Activated CD4-positive, alpha-beta memory T cell treated with anti-CD3 and anti-CD28 coated beads, Interleukin-2, amount 10 ng/mL, durations not matched to agents 7 days and 5 days (primary cell): Measurements from ENCODE around the gene TCF12. TPM values are rescaled to one million over a fixed set of nuclear protein-coding genes. Genes with fewer than 3 reads are reported as not detected.
"Not testable (repeated sequence)": the region's sequence is repeated elsewhere in the genome, so short reads cannot be mapped to it uniquely, and the experiment has no call there.

Experiments used
- CTCF ChIA-PET: fragments of 350-600 bp; sonication (Branson Sonifier 250); formaldehyde crosslinking; loops from one replicate; lab custom pipeline; 2021; ENCODE audit warnings: antibody characterized with exemption, inconsistent platforms; lab: Charles Lee
- POLR2A ChIA-PET: fragments of 350-600 bp; sonication (Branson Sonifier 250); formaldehyde crosslinking; loops from one replicate; lab custom pipeline; 2021; ENCODE audit warnings: antibody characterized with exemption; lab: Charles Lee
- DNase-seq: peaks from one replicate; pipeline ENCODE4 v3.0.0-alpha.2; 2020
- H3K27ac Mint-ChIP-seq: one replicate; pipeline ENCODE4 v1.8.0; 2021; ENCODE audit warnings: mild to moderate bottlenecking, mixed read lengths
- H3K27me3 Mint-ChIP-seq: one replicate; pipeline ENCODE4 v1.8.0; 2021; ENCODE audit warnings: mixed read lengths
- H3K36me3 Mint-ChIP-seq: one replicate; pipeline ENCODE4 v1.8.0; 2021; ENCODE audit warnings: low read depth, mixed read lengths
- H3K4me1 Mint-ChIP-seq: one replicate; pipeline ENCODE4 v1.8.0; 2021; ENCODE audit warnings: mixed read lengths
- H3K4me3 Mint-ChIP-seq: one replicate; pipeline ENCODE4 v1.8.0; 2021; ENCODE audit warnings: mild to moderate bottlenecking, mixed read lengths
- H3K9me3 Mint-ChIP-seq: one replicate; pipeline ENCODE4 v1.8.0; 2021; ENCODE audit warnings: mixed read lengths
- total RNA-seq, 2 experiments: library from RNA; stranded (reverse); gene quantifications; one replicate each; pipeline ENCODE4 v1.2.3, GENCODE V29; 2021

Gene TCF12
- total RNA-seq, 2 experiments from 2014 or later, result 62.4 to 62.8 TPM

- POLR2A ChIA-PET, result no interaction called here
- no peak overlapping the region for H3K4me3 Mint-ChIP-seq
- H3K9me3 Mint-ChIP-seq, result no peaks in the 10 kb centered on the region
- H3K36me3 Mint-ChIP-seq, result no peaks in the 10 kb centered on the region
- no peak for DNase-seq
- H3K27ac Mint-ChIP-seq, result no peak overlapping the region
- CTCF ChIA-PET, result interaction anchor here (0.8 to 1.9 kb wide), 5 partner anchors 8 to 303 kb away, joined by 3 to 6 read pairs (median 4); no protein-coding TSS in a partner anchor
- H3K27me3 Mint-ChIP-seq, result no peaks in the 10 kb centered on the region
- H3K4me1 Mint-ChIP-seq, result peaks cover 16% of the 10 kb centered on the region
Measured at GRCh38 chr15:57138349-57138788, 219.9 kb downstream of the TCF12 start.

DNA sequence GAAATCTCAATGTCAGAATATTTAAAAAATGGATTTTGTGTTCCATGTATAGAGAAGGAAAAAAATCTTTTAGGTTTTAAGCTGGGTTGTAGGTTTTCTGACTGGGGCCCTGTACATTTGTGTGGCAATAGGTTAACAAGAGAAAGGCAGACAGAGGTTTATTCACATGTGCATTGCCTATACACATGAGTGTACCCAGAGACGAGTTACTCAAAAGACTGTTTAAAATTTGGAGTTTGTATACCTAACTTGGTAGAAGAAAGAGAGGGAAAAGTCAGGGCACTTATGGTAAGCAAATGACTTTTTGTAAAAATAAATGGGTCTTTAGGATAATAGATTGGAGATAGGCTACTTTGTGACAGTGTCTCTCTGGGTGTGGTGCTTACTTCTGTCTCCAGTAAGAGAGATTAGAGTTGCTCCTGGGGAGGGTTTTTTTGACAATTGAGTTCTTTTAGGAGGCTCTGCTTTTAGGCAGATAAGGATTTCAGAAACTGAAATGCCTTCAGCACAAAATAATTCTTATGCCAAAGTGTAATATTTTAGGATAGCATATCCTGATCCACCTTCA, 225.2 kb downstream of the TCF12 start:
- ChIA-PET CTCF (interaction anchor here (0.5 to 1.8 kb wide), 2 partner anchors 22 to 163 kb away, joined by 3 to 7 read pairs; no protein-coding TSS in a partner anchor), POLR2A (no interaction called here)
- no peak for DNase-seq
- Mint-ChIP-seq H3K4me3 (no peak overlapping the region), H3K27ac (no peak overlapping the region), H3K4me1 (peaks cover 4% of the 10 kb centered on the region), H3K36me3 (no peaks in the 10 kb centered on the region), H3K27me3 (no peaks in the 10 kb centered on the region), H3K9me3 (no peaks in the 10 kb centered on the region)

GRCh38 chr15:57144448-57144847, 226.0 kb downstream of the TCF12 start:
- no peak overlapping the region for H3K4me3 Mint-ChIP-seq
- no peak overlapping the region for H3K27ac Mint-ChIP-seq

GRCh38 chr15:57146506-57147201, 228.2 kb downstream of the TCF12 start:
- POLR2A ChIA-PET, result interaction anchor here (1.5 kb wide), 1 partner anchor 160 kb away, joined by 5 read pairs; no protein-coding TSS in a partner anchor
- H3K27ac Mint-ChIP-seq, result no peak overlapping the region

More at GRCh38 chr15:57144448-57144847, 226.0 kb downstream of the TCF12 start:
- no peaks in the 10 kb centered on the region for H3K27me3 Mint-ChIP-seq
- H3K4me1 Mint-ChIP-seq, result peaks cover 4% of the 10 kb centered on the region
- DNase-seq, result no peak
- CTCF ChIA-PET, result interaction anchor here (6.4 kb wide), 1 partner anchor 162 kb away, joined by 93 read pairs; no protein-coding TSS in a partner anchor
- H3K36me3 Mint-ChIP-seq, result no peaks in the 10 kb centered on the region
- POLR2A ChIA-PET, result no interaction called here
- H3K9me3 Mint-ChIP-seq, result no peaks in the 10 kb centered on the region

DNA sequence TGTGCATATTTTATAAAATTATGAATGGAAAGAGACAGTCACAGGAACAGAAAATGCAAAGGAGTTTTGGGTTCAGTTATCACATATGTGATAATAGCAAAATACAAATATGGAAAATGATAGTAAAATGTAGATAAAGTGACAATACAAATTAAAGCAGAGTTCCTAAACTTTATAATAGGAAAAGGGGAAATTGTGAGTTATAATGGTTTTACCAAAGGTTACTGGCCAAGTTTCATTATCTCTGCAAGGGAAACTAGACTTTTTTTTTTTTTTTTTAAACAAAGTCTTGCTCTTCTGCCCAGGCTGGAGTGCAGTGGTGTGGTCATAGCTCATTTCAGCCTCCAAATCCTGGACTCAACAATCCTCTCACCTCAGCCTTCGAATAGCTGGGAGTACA, 229.2 kb downstream of the TCF12 start:
- DNase-seq, result no peak
- H3K27ac Mint-ChIP-seq, result no peak overlapping the region
- ChIA-PET POLR2A (interaction anchor here (1.5 kb wide), 1 partner anchor 159 kb away, joined by 5 read pairs; no protein-coding TSS in a partner anchor), CTCF (interaction anchor here (0.7 to 6.4 kb wide), 9 partner anchors 9 to 395 kb away, joined by 3 to 93 read pairs (median 6); partner anchors contain the start of gene TCF12)
- H3K4me1 Mint-ChIP-seq, result peaks cover 11% of the 10 kb centered on the region
- H3K27me3 Mint-ChIP-seq, result no peaks in the 10 kb centered on the region
- H3K36me3 Mint-ChIP-seq, result peaks cover 27% of the 10 kb centered on the region
- H3K9me3 Mint-ChIP-seq, result peaks cover 21% of the 10 kb centered on the region
- no peak overlapping the region for H3K4me3 Mint-ChIP-seq

More at GRCh38 chr15:57146506-57147201, 228.2 kb downstream of the TCF12 start:
- CTCF ChIA-PET, result interaction anchor here (0.6 to 6.4 kb wide), 16 partner anchors 8 to 395 kb away, joined by 3 to 93 read pairs (median 4); no protein-coding TSS in a partner anchor
- Mint-ChIP-seq H3K27me3 (no peaks in the 10 kb centered on the region), H3K4me1 (peaks cover 4% of the 10 kb centered on the region), H3K9me3 (peaks cover 12% of the 10 kb centered on the region), H3K4me3 (no peak overlapping the region), H3K36me3 (peaks cover 18% of the 10 kb centered on the region)
- DNase-seq, result no peak

DNA sequence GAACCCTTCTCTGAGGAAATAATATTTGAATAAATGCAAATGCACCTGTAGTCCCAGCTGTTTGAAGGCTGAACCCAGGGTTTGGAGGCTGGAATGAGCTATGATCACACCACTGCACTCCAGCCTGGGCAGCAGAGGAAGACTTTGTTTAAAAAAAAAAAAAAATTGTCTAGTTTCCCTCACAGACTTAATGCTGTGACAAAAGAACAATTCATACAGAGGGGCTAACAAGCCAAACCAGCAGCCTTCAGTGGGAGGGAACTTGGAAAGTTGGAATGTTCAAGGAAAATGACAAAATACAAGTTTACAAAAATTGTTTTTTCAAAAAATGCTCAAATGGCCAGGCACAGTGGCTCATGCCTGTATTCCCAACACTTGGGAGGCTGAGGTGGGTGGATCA, 229.8 kb downstream of the TCF12 start:
- DNase-seq, result no peak
- Mint-ChIP-seq H3K9me3 (peaks cover 26% of the 10 kb centered on the region), H3K4me1 (peaks cover 17% of the 10 kb centered on the region), H3K27ac (no peak overlapping the region), H3K4me3 (no peak overlapping the region), H3K27me3 (no peaks in the 10 kb centered on the region), H3K36me3 (peaks cover 34% of the 10 kb centered on the region)
- ChIA-PET CTCF (interaction anchor here (1.6 to 6.4 kb wide), 3 partner anchors 139 to 230 kb away, joined by 4 to 93 read pairs (median 5); partner anchors contain the start of gene TCF12), POLR2A (no interaction called here)

- Mint-ChIP-seq H3K27me3 (no peaks in the 10 kb centered on the region), H3K4me1 (peaks cover 24% of the 10 kb centered on the region), H3K36me3 (peaks cover 41% of the 10 kb centered on the region), H3K9me3 (peaks cover 28% of the 10 kb centered on the region), H3K27ac (no peak overlapping the region), H3K4me3 (no peak overlapping the region)
- CTCF ChIA-PET, result interaction anchor here (6.4 kb wide), 1 partner anchor 157 kb away, joined by 93 read pairs; no protein-coding TSS in a partner anchor
- POLR2A ChIA-PET, result interaction anchor here (0.5 kb wide), 1 partner anchor 126 kb away, joined by 3 read pairs; no protein-coding TSS in a partner anchor
- no peak for DNase-seq
Measured at GRCh38 chr15:57149196-57149595, 230.8 kb downstream of the TCF12 start.

DNA sequence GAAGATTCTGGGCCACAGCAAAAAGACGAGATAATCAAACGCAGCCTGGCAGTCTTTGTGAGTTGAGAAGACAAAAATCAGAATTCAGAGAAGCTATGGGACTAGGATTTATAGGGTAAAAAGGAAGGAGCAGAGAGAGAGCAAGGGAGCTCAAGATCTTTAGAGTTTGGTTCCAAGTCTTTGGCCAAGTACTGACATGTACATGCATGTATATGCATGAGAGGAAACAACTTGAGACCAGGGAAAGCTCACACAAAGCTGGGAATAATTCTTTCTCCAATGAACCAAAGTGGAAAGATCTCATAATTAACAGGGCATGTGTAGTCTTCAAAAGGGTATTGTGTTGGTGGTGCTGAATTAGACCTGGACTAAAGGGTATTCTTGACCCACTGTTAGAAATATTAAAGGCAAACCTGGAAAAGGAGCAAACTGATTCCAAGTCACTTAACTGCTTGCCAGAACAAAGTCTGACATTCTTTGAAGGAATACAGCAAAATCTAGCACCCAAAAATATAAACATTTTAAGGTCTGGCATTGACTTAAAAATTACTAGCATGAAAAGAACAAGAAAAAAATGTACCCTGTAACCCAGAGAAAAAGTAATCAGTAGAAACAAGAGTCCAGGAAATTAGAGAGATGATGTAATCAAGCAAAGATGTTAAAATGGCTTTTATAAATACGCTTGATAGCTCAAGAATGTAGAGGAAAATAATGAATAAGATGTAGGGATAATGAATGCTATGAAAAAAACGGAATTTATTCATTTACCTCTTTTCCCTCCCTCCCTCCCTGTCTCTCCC, 231.8 kb downstream of the TCF12 start:
- Mint-ChIP-seq H3K4me1 (peaks cover 28% of the 10 kb centered on the region), H3K27me3 (no peaks in the 10 kb centered on the region), H3K9me3 (peaks cover 30% of the 10 kb centered on the region), H3K36me3 (peaks cover 47% of the 10 kb centered on the region), H3K27ac (no peak overlapping the region), H3K4me3 (no peak overlapping the region)
- POLR2A ChIA-PET, result interaction anchor here (1.5 kb wide), 1 partner anchor 28 kb away, joined by 4 read pairs; no protein-coding TSS in a partner anchor
- CTCF ChIA-PET, result interaction anchor here (6.4 kb wide), 1 partner anchor 156 kb away, joined by 93 read pairs; no protein-coding TSS in a partner anchor
- no peak for DNase-seq

DNA sequence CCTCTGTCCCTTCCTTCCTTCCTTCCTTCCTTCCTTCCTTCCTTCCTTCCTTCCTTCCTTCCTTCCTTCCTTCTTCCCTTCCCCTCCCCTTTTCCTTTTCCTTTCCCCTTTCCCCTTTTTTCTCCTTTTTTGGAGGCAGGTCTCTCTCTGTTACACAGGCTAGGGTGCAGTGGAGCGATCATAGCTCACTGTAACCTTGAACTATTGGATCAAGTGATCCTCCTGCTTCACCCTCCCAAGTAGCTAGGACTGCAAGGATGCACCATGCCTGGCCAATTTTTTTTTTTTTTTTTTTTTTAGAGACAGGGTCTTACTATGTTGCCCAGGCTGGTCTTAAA, 232.4 kb downstream of the TCF12 start:
- CTCF ChIA-PET, H3K27ac Mint-ChIP-seq, H3K27me3 Mint-ChIP-seq, H3K4me3 Mint-ChIP-seq, DNase-seq: not testable (repeated sequence)
- Mint-ChIP-seq H3K9me3 (peaks cover 30% of the 10 kb centered on the region), H3K36me3 (peaks cover 47% of the 10 kb centered on the region), H3K4me1 (peaks cover 28% of the 10 kb centered on the region)
- POLR2A ChIA-PET, result interaction anchor here (1.5 kb wide), 1 partner anchor 28 kb away, joined by 4 read pairs; no protein-coding TSS in a partner anchor

DNA sequence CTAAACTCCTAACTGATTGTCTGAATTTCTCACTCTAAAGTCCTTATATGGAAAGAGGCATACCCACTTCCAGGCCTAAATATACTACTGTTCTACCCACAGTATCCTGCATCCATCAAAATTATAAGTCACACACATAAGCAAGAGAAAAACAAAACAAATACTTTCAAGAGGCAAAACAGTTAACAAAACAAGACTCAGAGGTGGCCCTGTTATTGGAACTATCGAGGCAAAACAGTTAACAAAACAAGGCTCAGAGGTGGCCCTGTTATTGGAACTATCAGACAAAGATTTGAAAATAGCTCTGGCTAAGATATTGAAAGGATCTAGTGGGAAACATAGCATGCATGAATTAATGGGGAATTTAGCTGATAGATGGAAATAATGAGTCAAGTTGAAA, 233.7 kb downstream of the TCF12 start:
- peaks cover 24% of the 10 kb centered on the region for H3K4me1 Mint-ChIP-seq
- peaks cover 47% of the 10 kb centered on the region for H3K36me3 Mint-ChIP-seq
- ChIA-PET CTCF (no interaction called here), POLR2A (interaction anchor here (1.5 kb wide), 1 partner anchor 29 kb away, joined by 4 read pairs; no protein-coding TSS in a partner anchor)
- peaks cover 30% of the 10 kb centered on the region for H3K9me3 Mint-ChIP-seq
- H3K27ac Mint-ChIP-seq, result peak overlapping the region; percentile 38
- no peak overlapping the region for H3K4me3 Mint-ChIP-seq
- no peak for DNase-seq
- no peaks in the 10 kb centered on the region for H3K27me3 Mint-ChIP-seq

- ChIA-PET POLR2A (interaction anchor here (1.4 kb wide), 1 partner anchor 10 kb away, joined by 3 read pairs; no protein-coding TSS in a partner anchor), CTCF (interaction anchor here (1.4 to 1.9 kb wide), 2 partner anchors 17 to 153 kb away, joined by 3 to 7 read pairs; no protein-coding TSS in a partner anchor)
- Mint-ChIP-seq H3K36me3 (peaks cover 47% of the 10 kb centered on the region), H3K9me3 (peaks cover 30% of the 10 kb centered on the region), H3K27me3 (no peaks in the 10 kb centered on the region), H3K4me3 (peak overlapping the region; percentile 30), H3K4me1 (peaks cover 24% of the 10 kb centered on the region), H3K27ac (peak overlapping the region; percentile 71)
- no peak for DNase-seq
Measured at GRCh38 chr15:57152666-57153539, 234.5 kb downstream of the TCF12 start.
